Ecto neural progenitor cell (in vitro differentiated cells): ENCODE results near the gene C9orf50.
A peak's percentile ranks its signal among the peaks of the same experiment; 100 is the strongest.

ENCODE experiments used
- DNase-seq: peaks from one replicate; pipeline ENCODE4 v3.0.0-alpha.2; 2018; ENCODE audit warnings: low spot score

C9orf50 gene

GRCh38 chr9:129591916-129592315, 29.0 kb downstream of the C9orf50 start:
- DNase-seq = no peak

GRCh38 chr9:129590466-129590865, 30.4 kb downstream of the C9orf50 start:
- peak; percentile 69 for DNase-seq

GRCh38 chr9:129587487-129588262, 33.2 kb downstream of the C9orf50 start:
- no peak for DNase-seq

- DNase-seq = no peak
These were observed 34.2 kb downstream of the C9orf50 start for GRCh38 chr9:129586685-129587084.

GRCh38 chr9:129586245-129586644, 34.7 kb downstream of the C9orf50 start:
- DNase-seq = no peak

GRCh38 chr9:129585352-129585751, 35.5 kb downstream of the C9orf50 start:
- no peak for DNase-seq

GRCh38 chr9:129584136-129584535, 36.8 kb downstream of the C9orf50 start:
- peak; percentile 73 for DNase-seq

- DNase-seq = no peak
These were observed 37.4 kb downstream of the C9orf50 start for GRCh38 chr9:129583308-129584038.

- DNase-seq = no peak
These were observed 38.0 kb downstream of the C9orf50 start for GRCh38 chr9:129582855-129583254.

- DNase-seq = no peak
These were observed 39.3 kb downstream of the C9orf50 start for GRCh38 chr9:129581505-129582189.

- no peak for DNase-seq
These were observed 40.5 kb downstream of the C9orf50 start for GRCh38 chr9:129580211-129580915.

GRCh38 chr9:129579294-129579693, 41.6 kb downstream of the C9orf50 start:
- no peak for DNase-seq

- no peak for DNase-seq
These were observed 44.1 kb downstream of the C9orf50 start for GRCh38 chr9:129576546-129577543.

- no peak for DNase-seq
These were observed 45.1 kb downstream of the C9orf50 start for GRCh38 chr9:129575818-129576217.

- DNase-seq = no peak
These were observed 45.9 kb downstream of the C9orf50 start for GRCh38 chr9:129574911-129575585.

- DNase-seq = no peak
These were observed 46.9 kb downstream of the C9orf50 start for GRCh38 chr9:129573977-129574376.

GRCh38 chr9:129572517-129572916, 48.4 kb downstream of the C9orf50 start:
- DNase-seq = no peak

GRCh38 chr9:129572052-129572425, 48.9 kb downstream of the C9orf50 start:
- no peak for DNase-seq

GRCh38 chr9:129571298-129572051, 49.4 kb downstream of the C9orf50 start:
- DNase-seq = no peak
